GM19099 (cell line): ENCODE results near the gene RIPPLY2.

Source experiments
- POLR2A ChIP-seq: IDR thresholded peaks from 3 replicates; pipeline ENCODE4 v1.6.1; 2011; ENCODE audit warnings: low read depth; ENCODE audit not compliant: insufficient read length; ENCODE audit errors: extremely low read depth

The RIPPLY2 gene

GRCh38 chr6:83875843-83876242 is 22.7 kb downstream of the RIPPLY2 start:
- TF ChIP-seq POLR2A = no peak

GRCh38 chr6:83878902-83879644 is 25.9 kb downstream of the RIPPLY2 start:
- no peak for TF ChIP-seq POLR2A

GRCh38 chr6:83879746-83880145 is 26.6 kb downstream of the RIPPLY2 start:
- no peak for TF ChIP-seq POLR2A

GRCh38 chr6:83883240-83883639 is 30.1 kb downstream of the RIPPLY2 start:
- TF ChIP-seq POLR2A = no peak

GRCh38 chr6:83884523-83884922 is 31.4 kb downstream of the RIPPLY2 start:
- no peak for TF ChIP-seq POLR2A

GRCh38 chr6:83885984-83886383 is 32.8 kb downstream of the RIPPLY2 start:
- no peak for TF ChIP-seq POLR2A

- TF ChIP-seq POLR2A = no peak
Measured at GRCh38 chr6:83889621-83890020, 36.5 kb downstream of the RIPPLY2 start.

GRCh38 chr6:83890520-83890919 is 37.4 kb downstream of the RIPPLY2 start:
- TF ChIP-seq POLR2A = no peak

- no peak for TF ChIP-seq POLR2A
Measured at GRCh38 chr6:83891586-83891985, 38.4 kb downstream of the RIPPLY2 start.

GRCh38 chr6:83893024-83893423 is 39.9 kb downstream of the RIPPLY2 start:
- TF ChIP-seq POLR2A = no peak

- TF ChIP-seq POLR2A = no peak
Measured at GRCh38 chr6:83901624-83902023, 48.5 kb downstream of the RIPPLY2 start.

- no peak for TF ChIP-seq POLR2A
Measured at GRCh38 chr6:83904395-83904794, 51.2 kb downstream of the RIPPLY2 start.

GRCh38 chr6:83905648-83906047 is 52.5 kb downstream of the RIPPLY2 start:
- TF ChIP-seq POLR2A = no peak
